Measurements from ENCODE around the gene ECHDC3. TPM values are rescaled to one million over a fixed set of nuclear protein-coding genes. Genes with fewer than 3 reads are reported as not detected.

The ECHDC3 gene
- total and polyA plus RNA-seq, 10 of the 15 experiments (the other 5 are each of a cell fraction or from before 2014, with no cell fraction given), result 0.16 to 10.0 (median 6.0) TPM

GRCh38 chr10:11797847-11798633 lies 55.9 kb downstream of the ECHDC3 start:
- DNase-seq (ENCODE audit: low read depth, low spot score) (no peak), FAIRE-seq (no peak), ATAC-seq (no peak)
- Histone ChIP-seq H3K79me2 (ENCODE audit: control insufficient read depth, insufficient read depth, low read length) (no peaks in the 10 kb centered on the region), H3K9ac (ENCODE audit: control insufficient read depth, insufficient read depth, low read length) (no peak overlapping the region), H3K27ac (ENCODE audit: control insufficient read depth, insufficient read depth) (no peak overlapping the region), H3K4me3 (no peak overlapping the region), H3K27me3 (replicated peaks in 1 of 2; ENCODE audit: control insufficient read depth in 2 of 2, insufficient read depth in 2 of 2, low read length in 1 of 2) (no peaks in the 10 kb centered on the region), H3K4me2 (ENCODE audit: control insufficient read depth, insufficient read depth) (no peak overlapping the region), H3K9me3 (replicated peaks; ENCODE audit: control insufficient read depth, insufficient read depth, low read length) (no peaks in the 10 kb centered on the region), H2AFZ (ENCODE audit: control insufficient read depth, low read depth, low read length) (no peak overlapping the region), H4K20me1 (ENCODE audit: control insufficient read depth, insufficient read depth) (no peaks in the 10 kb centered on the region), H3K4me1 (ENCODE audit: control insufficient read depth, insufficient read depth, low read length) (no peaks in the 10 kb centered on the region), H3K36me3 (ENCODE audit: control insufficient read depth in 2 of 2, insufficient read depth in 2 of 2, low read length in 1 of 2) (no peaks in the 10 kb centered on the region)
- WGBS (ENCODE audit: insufficient coverage, insufficient replicate concordance, low lambda C conversion rate, missing lambda C conversion rate), result 65% methylated on average over 12 of the region's 12 CpGs
- ChIA-PET CTCF (interaction anchor here (1.3 to 2.9 kb wide), 4 partner anchors 10 to 27 kb away, joined by 3 to 9 read pairs (median 6); no protein-coding TSS in a partner anchor), SMC1A (ENCODE audit: uncharacterized antibody, unreplicated experiment) (interaction anchor here (0.6 kb wide), 1 partner anchor 66 kb away, joined by 3 read pairs; no protein-coding TSS in a partner anchor), RAD21 (ENCODE audit: unreplicated experiment) (interaction anchor here (1.1 kb wide), 1 partner anchor 22 kb away, joined by 3 read pairs; no protein-coding TSS in a partner anchor), POLR2A (interaction anchor here (0.6 kb wide), 1 partner anchor 11 kb away, joined by 3 read pairs; no protein-coding TSS in a partner anchor)
- intact Hi-C loops (cut with micrococcal nuclease; ENCODE audit: unreplicated experiment) (no loop called here), in situ Hi-C loops (cut with MboI) (loop anchor here (5.0 kb wide), 1 partner anchor 184 kb away; no protein-coding TSS in a partner anchor)
- TF ChIP-seq TARDBP (IDR thresholded peaks at IDR 0.05; ENCODE audit: borderline replicate concordance) (no peak), RELA (IDR thresholded peaks at IDR 0.05; ENCODE audit: borderline replicate concordance, partially characterized antibody) (no peak), STAT1 (conservative IDR thresholded peaks at IDR 0.05) (no peak), ZBTB33 (IDR thresholded peaks at IDR 0.05) (no peak), ZBED1 (IDR thresholded peaks at IDR 0.05; ENCODE audit: borderline replicate concordance) (no peak), ASH2L (IDR thresholded peaks at IDR 0.05; ENCODE audit: borderline replicate concordance, low read depth) (no peak), IKZF1 (conservative IDR thresholded peaks at IDR 0.05) (no peak), PML (IDR thresholded peaks at IDR 0.05; ENCODE audit: low read length) (no peak), PBX3 (IDR thresholded peaks at IDR 0.05; ENCODE audit: insufficient replicate concordance, low read depth, low read length) (no peak), MEF2B (IDR thresholded peaks at IDR 0.05; ENCODE audit: partially characterized antibody, poor library complexity, severe bottlenecking) (no peak)
- BruUV-seq (replicated peaks), result no TSS peak
